GM18499 (cell line): Measurements from ENCODE around the gene TERT.
"Not testable (repeated sequence)": the region's sequence is repeated elsewhere in the genome, so short reads cannot be mapped to it uniquely, and the experiment has no call there.

Experiments
- ATAC-seq: cut with Tn5 transposase; IDR thresholded peaks from one replicate; pipeline ENCODE4 v1.9.1; 2021; ENCODE audit warnings: moderate number of reproducible peaks; ENCODE audit not compliant: insufficient read depth, unreplicated experiment

The TERT gene

GRCh38 chr5:1280177-1281037, 14.5 kb downstream of the TERT start:
- ATAC-seq = no peak

DNA sequence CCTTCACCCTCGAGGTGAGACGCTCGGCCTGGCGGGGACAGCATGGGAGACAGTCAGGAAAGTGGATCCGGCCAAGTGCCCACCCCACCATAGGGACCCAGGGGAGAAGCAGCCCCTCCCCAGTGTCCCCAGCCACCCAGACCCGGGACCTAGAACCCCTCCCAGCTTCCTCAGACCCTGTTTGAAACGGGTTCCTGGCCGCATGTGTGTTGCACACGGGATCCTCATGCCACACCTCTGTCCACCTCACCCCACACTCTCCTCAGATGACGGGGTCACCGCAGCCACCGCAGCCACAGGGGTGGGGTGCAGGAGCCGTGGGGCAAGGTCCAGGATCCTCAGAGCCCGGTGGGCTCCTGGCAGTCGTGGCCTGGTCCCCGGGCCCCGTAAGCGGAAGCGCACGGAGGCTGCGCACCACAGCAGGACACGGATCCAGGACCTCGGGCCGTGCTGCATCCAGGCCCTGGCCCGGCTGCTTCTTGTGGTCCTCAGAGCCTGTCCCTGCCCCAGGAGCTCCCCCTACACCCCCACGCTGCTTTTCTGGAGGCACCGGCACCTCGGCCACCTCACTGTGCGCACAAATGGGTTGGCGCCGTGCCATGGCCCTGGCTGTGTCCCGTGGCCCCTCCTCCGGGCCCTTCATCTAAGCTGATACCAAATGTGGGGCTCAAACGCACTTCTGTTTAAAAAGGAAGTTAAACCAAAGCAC, 15.3 kb downstream of the TERT start:
- ATAC-seq = no peak

DNA sequence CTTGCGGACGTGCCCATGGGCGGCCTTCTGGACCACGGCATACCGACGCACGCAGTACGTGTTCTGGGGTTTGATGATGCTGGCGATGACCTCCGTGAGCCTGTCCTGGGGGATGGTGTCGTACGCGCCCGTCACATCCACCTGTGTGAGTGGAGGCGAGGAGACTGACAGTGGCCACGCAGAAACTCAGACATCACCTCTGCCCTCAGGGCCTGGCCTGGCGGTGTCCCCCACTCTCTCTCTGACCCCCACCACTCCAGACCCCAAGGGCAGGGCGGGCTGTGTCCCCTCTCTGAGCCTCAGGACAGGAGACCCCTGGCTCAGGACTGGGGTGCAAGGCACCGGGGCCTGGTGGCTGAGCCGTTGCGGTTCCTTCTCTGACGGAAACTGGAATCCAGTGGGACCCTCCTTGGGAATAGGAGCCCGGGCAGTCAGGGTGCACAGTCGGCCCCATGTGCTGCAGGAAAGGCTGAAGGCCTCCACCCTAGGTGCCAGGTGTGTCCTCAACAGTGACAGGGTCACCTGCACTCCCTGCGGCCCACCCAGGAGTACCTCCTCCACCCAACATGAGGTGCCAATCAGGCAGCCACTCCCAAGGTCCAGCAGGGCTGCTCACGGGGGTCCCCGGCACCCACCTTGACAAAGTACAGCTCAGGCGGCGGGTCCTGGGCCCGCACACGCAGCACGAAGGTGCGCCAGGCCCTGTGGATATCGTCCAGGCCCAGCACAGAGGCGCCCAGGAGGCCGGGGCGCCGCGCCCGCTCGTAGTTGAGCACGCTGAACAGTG, 16.0 kb downstream of the TERT start:
- ATAC-seq = no peak

- ATAC-seq = no peak
These were observed 16.7 kb downstream of the TERT start for GRCh38 chr5:1278216-1278615.

GRCh38 chr5:1277781-1278180, 17.1 kb downstream of the TERT start:
- no peak for ATAC-seq

DNA sequence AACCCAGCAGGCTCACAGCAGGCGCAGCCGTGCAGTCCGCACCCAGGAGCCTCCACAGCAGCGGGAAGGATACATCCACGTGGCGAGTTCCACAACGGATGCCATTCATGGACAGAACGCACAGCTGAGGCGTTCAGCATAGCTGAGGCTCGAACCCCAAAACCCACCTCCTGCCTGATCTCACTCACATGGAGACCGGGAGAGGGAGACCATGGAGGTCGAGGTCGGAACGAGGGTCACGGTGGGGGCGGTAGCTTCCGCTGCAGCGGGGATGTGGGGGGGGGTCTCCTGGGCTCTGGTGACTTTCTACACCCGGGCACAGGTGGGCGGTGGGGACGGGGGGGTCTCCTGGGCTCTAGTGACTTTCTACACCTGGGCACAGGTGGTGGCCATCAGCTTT, 17.5 kb downstream of the TERT start:
- no peak for ATAC-seq

DNA sequence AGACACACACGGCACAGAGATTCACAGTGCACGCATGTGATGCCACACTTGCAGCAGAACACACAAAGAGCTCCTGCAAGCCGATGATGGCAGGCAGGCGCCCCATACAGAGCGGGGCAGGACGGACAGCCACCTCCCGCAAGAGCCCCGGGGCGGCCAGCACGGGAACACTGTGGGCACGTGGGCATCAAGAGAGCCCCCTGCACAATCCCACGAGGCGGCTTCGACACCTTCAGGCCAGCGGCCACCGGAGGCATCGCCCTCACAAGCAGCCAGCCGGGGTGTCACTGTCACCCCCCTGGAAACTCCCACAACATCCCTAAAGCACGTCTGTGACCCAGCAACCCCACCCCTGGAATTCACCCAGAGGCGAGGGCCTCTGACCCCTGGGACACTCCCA, 17.9 kb downstream of the TERT start:
- no peak for ATAC-seq

- ATAC-seq = not testable (repeated sequence)
These were observed 19.2 kb downstream of the TERT start for GRCh38 chr5:1275397-1276391.

GRCh38 chr5:1274471-1274870, 20.4 kb downstream of the TERT start:
- ATAC-seq = no peak

DNA sequence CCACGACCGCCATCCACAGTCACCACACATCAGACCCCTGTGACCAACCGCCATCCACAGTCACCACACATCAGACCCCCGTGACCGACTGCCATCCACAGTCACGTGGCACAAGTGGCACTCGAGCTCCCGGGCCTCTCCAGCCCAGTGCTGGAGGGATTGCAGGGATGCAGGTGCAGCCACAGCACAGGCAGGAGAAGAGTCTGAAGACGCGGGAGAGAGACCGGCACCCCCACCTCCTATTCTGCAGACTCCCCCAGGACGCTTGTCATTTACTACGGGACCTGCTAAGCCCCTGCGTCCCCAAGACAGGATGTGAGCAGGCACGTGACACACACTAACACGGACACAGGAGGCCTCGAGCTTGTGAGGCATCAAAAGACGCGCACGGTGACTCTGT, 21.1 kb downstream of the TERT start:
- no peak for ATAC-seq

DNA sequence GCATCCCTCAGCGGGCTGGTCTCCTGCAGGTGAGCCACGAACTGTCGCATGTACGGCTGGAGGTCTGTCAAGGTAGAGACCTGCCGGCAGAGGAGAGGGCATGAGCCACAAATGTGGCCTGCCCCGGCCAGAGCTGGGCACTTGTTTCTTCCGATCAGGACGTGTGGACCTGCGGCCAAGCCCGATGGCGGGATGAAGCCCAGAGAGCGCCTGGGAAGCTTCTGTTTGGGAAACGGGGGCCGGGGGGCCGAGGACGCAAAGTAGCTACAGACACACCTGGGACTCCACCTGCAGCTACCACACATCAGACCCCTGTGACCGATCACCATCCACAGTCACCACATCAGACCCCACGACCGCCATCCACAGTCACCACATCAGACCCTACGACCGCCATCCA, 22.7 kb downstream of the TERT start:
- ATAC-seq = no peak

GRCh38 chr5:1270933-1271914, 23.6 kb downstream of the TERT start:
- no peak for ATAC-seq

GRCh38 chr5:1270426-1270825, 24.4 kb downstream of the TERT start:
- no peak for ATAC-seq

GRCh38 chr5:1268666-1269065, 26.2 kb downstream of the TERT start:
- no peak for ATAC-seq

DNA sequence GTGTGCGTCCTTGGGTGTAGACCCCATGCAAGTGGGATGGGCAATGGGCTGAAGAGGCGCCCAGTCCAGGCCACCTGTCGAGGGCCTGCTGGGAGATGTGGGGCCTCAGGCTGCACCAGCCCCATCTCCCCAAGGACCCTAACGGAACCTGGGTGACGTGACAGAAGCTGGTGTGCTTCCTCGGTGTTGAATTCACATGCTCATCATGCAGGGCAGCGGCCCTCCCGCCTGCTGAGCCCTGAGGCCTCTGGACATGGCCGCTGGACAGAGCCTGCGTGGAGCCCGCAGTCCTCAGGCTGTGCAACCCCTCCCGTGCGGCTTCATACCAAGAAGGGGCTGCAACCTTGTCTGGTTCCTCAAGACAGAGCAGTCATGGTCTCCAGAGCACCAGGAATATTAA, 26.8 kb downstream of the TERT start:
- no peak for ATAC-seq

DNA sequence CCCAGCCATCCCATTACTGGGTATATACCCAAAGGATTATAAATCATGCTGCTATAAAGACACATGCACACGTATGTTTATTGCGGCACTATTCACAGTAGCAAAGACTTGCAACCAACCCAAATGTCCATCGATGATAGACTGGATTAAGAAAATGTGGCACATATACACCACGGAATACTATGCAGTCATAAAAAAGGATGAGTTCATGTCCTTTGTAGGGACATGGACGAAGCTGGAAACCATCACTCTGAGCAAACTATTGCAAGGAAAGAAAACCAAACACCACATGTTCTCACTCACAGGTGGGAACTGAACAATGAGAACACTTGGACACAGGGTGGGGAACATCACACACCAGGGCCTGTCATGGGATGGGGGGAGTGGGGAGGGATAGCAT, 27.4 kb downstream of the TERT start:
- not testable (repeated sequence) for ATAC-seq

- ATAC-seq = no peak
These were observed 28.1 kb downstream of the TERT start for GRCh38 chr5:1266791-1267190.
